Hindlimb muscle (tissue), 1 donor: ENCODE results near the gene MARCHF5. TPM values are rescaled to one million over a fixed set of nuclear protein-coding genes. Genes with fewer than 3 reads are reported as not detected.
"Not testable (repeated sequence)": the region's sequence is repeated elsewhere in the genome, so short reads cannot be mapped to it uniquely, and the experiment has no call there.

ENCODE experiments used
- DNase-seq: peaks from one replicate; pipeline ENCODE4 v3.0.0-alpha.2; 2013
- polyA plus RNA-seq: library from polyadenylated mRNA; unstranded; fragments of 120-200 nt; gene quantifications from one replicate; pipeline ENCODE4 v1.2.1, GENCODE V29; 2013; ENCODE audit not compliant: insufficient read length

MARCHF5 gene
- polyA plus RNA-seq, 1 donor: 32.9 TPM

DNA sequence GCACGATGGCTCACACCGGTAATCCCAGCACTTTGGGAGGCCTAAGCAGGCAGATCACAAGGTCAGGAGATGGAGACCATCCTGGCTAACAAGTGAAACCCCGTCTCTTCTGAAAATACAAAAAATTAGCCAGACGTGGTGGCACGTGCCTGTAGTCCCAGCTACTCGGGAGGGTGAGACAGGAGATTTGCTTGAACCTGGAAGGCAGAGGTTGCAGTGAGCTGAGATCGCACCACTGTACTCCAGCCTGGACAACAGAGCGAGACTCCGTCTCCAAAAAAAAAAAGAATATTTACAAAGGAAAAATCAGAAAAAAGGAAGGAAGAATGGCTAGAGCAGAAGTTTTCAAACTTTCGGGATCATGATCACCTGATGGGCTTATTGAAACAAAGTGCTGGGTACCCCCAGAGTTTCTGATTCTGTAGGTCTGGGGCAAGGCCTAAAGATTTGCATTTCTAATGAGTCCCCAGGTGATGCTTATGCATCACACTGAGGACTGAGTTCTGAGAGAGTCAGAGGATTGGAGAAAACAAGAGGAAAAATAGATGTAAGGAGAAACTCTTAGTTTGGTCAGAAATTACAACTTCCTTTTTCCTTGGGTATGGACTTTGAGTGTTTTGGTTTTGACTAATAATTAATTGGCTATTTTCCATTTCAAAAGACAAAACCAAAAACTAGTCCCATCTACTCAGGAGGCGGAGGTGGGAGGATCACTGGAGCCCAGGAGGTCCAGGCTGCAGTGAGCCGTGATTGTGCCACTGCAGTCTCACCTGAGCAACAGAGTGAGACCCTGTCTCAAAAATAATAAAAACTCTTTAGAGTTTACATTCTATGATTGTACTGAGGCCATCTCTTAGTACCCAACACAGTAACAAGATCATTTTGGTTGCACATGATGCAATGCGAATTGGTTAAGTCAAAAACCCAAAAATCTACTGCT is 14.4 kb downstream of the MARCHF5 start:
- no peak for DNase-seq

DNA sequence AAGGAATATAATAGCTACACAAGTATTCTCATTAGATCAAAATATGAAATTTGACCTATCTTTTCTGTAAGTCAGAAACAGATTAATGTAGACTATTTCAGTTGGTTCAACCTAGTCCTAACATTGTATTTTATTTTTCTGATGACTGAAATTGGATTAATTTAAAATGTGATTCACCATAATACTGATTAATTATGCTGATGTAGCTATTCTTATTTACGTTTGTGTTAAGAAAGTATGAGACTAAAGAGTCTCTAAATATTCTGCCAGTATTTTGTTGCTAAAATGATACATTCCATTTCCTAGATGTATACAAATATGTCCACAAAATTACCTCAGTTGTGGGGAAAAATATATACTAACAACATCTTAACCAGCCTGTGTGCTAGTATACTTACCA is 18.3 kb downstream of the MARCHF5 start:
- DNase-seq: no peak

DNA sequence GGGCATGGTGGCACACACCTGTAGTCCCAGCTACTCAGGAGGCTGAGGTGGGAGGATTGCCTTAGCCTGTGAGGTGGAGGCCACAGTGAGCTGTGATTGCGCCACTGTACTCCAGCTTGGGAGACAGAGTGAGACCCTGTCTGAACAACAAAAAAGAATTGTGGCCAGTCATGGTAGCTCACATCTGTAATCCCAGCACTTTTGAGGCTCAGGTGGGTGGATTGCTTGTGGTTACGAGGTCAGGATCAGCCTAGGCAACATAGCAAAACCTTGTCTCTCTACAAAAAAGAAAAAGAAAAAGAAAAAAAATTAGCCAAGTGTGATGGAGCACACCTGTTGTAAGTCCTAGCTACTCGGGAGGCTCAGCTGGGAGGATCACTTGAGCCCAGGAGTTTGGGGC is 22.8 kb downstream of the MARCHF5 start:
- DNase-seq: no peak

DNA sequence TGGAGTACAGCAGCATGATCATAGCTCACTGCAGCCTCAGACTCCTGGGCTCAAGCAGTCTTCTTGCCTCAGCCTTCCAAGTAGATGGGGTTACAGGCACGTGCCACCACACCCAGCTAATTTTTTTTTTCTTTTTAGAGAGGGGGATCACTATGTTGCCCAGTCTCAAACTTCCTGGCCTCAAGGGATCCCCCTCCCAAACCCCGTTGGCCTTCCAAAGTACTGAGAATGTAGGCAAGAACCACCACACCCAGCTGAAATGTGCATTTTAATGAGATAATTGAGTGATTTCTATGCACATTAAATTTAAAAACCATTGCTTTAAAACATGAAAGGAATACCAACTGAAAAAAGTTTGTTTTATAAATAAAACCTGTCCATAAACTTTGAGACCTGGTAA is 25.6 kb downstream of the MARCHF5 start:
- DNase-seq: no peak

DNA sequence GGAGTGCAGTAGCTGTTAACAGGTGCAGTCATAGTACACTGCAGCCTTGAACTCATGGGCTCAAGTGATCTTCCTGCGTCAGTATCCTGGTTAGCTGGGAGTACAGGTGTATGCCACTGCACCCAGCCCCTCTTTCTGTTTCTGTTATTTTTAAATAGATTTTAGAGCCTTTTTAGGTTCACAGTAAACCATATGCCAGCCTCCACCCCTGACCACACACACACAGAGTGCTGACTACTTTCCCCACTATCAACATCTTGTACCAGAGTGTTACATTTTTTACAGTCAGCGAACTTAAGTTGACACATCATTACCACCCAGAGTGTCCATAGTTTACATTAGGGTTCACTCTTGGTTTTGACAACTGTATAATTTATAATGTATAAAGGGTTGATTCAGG is 32.1 kb downstream of the MARCHF5 start:
- no peak for DNase-seq

DNA sequence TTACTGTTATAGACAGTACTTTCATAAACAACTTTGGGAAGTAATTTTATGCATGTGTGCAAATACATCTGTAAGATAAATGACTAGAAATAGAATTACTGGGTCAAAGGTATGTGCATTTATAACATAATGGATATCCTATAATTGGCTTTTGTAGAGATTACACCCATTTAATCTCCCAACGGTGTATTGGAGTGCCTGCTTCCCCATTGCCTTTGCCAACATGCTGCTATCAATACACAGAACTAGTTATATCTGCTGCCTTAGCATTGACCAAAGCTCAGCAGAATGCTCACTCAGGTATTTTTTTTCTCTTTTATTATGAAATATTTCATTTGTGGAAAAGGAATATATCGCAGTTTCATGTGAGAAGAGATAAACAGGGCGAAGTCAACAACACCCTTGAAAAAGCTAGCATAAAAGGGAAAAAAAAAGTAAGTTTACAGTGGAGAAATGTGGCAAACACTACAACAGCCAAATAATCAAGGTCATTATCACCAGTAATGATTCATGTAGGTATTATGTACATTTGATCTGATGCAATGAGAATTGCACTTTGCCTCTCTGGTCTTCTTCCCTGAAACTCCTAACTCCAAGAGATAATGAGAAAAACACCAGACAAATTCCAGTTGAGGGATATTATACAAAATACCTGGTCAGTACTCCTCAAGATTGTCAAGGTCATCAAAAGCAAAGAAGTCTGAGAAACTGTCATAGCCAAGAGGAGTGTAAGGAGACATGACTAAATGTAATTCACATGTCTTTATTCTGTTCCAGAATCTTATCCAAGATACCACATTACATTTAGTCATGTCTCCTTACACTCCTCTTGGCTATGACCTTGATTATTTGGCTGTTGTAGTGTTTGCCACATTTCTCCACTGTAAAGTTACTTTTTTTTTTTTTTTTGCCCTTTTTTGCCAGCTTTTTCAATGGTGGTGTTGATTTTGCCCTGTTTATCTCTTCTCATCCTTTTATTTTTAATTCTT is 36.8 kb downstream of the MARCHF5 start:
- no peak for DNase-seq

DNA sequence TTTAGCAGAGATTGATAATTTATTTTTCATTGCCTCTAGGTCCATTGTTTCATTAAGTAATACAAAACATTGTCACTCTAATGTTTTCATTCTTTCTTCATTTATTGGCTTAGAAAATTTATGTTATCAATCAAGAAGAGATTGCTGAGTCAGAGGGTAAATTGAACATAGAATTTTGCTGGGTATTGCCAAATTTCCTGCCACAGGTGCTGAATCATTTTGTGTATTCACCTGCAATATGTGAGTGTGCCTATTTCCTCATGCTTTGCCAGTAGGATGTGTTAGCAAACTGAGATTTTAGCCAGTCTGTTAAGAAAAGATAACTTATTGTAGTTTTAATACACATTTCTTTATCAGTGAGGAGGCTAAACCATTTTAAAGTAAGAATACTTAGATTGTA is 38.0 kb downstream of the MARCHF5 start:
- DNase-seq: no peak

DNA sequence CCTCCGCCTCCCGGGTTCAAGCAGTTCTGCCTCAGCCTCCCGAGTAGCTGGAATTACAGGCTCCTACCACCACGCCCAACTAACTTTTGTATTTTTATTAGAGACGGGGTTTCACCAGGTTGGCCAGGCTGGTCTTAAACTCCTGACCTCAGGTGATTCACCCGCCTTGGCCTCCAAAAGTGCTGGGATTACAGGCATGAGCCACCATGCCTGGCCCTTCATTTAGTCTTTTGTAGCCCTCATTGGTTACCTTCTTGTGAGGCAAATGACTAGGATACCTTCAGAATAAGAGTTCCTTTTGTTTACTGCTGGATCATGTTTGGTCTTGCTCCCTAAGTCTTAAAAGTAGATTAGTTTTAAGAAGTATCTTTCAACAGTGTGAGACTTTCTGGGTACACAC is 39.0 kb downstream of the MARCHF5 start:
- DNase-seq: not testable (repeated sequence)

DNA sequence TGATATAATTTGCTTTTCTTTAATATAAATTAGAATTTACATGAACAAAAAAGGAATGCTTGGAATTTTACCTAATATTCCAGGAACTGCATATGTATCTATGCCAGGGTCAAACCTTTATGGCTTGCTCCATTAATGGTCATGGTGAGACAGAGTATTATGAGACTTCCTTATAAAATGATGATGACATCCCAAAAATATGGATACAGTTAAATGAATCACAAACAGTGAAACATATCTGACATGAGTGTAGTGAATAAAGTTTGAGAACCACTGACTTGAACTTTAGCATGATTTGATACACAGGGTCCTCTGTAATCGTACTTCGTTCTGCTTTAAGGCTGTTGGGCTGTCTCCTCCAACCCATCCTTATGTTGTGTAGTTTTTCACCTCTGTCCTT is 51.8 kb downstream of the MARCHF5 start:
- no peak for DNase-seq

DNA sequence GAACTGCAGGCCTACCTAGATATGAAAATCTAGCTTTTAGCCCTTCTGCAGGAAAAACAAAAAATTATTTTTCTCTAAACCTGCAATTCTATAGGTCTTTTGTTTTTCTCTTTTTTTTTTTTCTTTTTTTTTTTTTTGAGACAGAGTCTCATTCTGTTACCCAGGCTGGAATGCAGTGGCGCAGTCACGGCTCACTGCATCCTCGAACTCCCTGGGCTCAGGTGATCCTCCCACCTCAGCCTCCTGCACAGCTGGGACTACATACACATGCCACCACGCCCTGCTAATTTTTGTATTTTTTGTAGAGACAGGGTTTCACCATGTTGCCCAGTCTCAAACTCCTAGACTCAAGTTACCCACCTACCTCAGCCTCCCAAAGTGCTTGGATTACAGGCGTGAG is 54.6 kb downstream of the MARCHF5 start:
- not testable (repeated sequence) for DNase-seq

DNA sequence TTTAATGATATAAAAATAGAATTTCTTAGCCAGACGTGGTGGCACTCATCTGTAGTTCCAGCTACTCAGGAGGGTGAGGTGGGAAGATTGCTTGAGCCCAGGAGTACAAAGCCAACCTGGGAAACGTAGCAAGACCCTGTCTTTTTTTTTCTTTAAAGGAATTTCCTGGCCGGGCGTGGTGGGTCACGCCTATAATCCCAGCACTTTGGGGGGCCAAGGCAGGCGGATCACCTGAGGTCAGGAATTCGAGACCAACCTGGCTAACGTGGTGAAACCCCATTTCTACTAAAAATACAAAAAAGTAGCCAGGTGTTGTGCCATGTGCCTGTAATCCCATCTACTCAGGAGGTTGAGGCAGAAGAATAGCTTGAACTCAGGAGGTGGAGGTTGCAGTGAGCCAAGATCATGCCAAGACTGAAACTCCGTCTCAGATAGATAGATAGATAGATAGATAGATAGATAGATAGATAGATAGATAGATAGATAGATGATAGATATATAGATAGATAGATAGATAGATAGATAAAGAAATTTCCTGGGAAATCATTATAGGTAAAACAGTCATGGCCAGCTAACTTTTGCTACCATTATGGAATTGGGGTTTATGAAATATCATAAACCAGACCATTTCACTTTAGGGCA is 56.2 kb downstream of the MARCHF5 start:
- DNase-seq: not testable (repeated sequence)

DNA sequence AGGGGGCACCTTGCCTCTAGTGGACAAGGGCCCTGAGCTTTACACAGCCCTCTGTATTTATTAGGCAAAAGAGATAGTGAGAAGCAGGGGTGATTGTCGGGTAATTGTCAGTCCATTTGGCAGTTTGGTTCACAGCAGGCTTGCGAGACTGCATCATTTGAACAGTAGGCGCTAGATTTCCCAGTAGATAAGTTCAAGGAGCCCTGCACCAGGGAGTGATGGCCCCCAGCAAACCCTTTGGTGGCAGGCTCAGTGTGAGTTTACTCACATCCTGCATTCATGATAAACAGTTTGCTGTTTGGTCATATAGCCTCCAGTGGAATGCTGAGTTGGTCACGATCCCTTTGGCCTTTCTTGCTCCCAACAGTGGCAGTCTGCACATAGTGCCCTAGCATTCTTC is 59.4 kb downstream of the MARCHF5 start:
- DNase-seq: no peak

DNA sequence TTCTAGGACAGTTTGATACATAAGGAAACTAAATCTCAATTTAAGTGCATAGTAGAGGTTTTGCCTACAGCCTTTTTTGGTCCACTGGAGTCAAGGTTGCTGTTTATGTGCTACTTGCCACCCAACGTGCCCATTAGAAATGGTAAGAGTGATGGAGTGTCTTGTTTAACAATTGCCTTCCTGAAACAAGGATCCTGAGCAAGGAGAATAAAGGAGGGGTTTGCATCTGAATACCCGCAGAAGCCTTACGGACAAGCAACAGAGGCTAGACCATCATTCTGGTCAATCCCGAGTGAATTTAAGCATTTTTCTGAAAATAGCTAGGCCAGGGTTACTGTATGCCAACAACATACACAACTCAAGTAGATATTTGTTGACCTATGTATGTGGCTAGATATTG is 63.6 kb downstream of the MARCHF5 start:
- DNase-seq: no peak

DNA sequence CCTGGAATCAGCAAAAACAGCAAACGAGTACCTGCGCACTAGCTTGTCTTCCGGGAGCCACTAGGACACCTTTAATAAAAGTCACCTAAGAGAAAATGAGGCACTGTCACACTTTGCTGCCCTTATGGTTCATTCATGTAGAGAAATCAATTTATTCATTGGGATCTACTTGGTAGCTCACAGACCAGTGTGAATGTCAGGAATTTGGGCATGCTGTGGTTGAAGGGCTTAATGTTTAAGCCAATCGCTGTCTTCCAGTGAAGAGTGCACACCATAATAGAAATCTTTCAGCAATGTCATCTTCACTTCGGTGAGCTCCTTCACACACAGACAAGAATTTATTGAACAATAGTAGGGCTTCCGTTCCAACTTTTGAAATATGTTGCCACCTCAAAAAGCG is 65.1 kb downstream of the MARCHF5 start:
- DNase-seq: no peak

DNA sequence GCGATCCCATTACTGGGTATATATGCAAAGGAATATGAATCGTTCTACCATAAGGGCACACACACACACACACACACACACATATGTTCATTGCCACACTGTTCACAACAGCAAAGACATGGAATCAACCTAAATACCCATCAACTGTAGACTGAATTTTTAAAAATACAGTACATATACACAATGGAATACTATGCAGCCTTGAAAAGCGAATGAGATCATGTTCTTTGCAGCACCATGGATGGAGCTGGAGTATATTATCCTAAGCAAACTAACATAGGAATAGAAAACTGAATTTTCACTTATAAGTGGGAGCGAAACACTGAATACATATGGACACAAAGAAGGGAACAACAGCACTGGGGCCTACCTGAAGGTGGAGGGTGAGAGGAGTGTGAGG is 72.5 kb downstream of the MARCHF5 start:
- no peak for DNase-seq

DNA sequence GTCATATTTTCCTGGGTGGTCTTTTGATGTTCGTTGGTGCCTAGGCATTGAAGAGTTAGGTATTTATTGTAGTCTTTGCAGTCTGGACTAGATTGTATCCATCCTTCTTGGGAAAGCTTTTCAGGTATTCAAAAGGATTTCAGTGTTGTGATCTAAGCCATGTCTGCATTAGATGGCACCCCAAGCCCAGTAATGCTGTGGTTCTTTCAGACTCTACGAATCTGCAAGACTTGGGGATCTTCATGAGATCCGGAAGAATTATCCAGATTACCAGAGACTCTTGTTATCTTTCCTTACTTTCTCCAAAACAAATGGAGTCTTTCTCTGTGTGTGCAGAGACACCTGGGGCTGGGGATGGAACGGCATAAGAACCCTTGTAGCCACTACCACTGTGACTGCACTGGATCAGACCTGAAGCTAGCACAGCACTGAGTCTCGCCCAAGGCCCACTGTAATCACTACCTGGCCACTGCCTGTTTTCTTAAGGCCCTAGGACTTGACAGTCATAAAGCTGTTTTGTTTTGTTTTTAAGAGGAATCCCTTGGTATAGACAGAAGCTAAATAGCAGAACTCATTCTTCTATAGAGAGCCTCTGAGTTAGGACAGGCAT is 75.5 kb downstream of the MARCHF5 start:
- no peak for DNase-seq

DNA sequence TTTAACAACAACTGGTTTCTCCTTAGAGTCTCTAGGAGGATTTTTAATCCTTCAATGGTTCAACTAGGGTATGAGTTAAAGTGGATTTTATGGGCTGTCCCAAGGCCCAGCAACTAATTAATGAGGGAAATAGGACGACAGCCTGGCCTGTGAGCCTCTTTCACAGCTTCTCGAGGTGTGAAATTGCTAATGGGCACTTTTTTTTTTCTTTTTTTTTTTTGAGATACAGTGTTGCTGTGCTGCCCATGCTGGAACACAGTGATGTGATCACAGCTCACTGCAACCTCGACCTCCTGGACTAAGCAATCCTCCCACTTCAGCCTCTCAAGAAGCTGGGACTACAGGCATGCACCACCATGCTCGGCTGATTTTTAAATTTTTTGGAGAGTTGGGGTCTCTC is 87.0 kb downstream of the MARCHF5 start:
- no peak for DNase-seq

DNA sequence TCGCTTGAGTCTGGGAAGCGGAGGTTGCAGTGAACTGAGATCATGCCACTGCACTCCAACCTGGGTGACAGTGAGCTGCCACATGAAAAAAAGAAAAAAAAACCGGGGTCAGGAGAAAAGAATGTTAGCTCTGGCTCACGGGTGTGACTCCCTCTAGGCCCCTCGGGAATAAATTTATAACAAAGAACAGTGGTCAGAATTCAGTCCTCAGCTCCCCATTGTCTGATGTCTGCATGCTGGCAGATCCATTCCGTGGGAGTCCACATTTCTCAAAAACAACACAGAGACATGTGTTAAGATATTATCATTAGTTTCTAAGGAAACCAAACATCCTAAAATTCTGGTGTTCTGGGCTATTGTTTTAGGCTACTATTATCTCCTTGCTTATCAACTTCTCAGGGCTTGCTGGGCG is 90.6 kb downstream of the MARCHF5 start:
- DNase-seq: no peak

DNA sequence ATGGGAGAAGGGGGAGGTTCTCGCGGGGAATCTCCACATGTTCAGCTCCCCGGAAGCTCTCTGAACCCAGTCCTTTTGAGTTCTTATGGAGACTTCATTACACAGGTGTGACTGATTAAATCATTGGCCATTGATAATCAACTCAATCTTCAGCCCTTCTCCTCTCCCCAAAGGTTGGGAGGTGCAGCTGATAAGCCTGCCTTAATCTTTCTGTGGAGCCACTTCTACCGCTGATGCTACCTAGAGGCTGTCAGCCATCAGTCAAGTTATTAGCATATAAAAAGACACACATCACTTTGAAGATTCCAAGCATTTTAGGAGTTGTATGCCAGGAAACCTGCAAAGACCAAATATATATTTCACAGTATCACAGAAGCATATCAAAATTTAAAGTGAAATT is 91.7 kb downstream of the MARCHF5 start:
- DNase-seq: no peak

DNA sequence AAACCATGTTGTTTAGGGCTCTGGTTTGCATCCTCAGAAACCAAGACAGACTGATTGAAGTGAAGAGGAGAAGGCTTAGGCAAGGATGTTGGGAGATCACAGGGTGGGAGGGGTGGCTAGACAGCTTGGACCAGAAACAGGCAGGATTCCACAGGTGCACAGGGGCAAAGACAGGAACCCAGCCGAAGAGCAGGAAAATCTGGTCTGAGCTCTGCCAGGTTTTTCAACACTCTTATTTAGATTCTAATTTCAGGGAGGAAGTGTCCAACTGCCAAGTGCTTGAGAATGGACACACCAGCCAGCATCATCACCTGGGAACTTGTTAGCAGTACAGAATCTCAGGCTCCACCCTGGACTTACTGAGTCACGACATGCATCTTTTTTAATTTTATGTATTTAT is 93.8 kb downstream of the MARCHF5 start:
- no peak for DNase-seq

DNA sequence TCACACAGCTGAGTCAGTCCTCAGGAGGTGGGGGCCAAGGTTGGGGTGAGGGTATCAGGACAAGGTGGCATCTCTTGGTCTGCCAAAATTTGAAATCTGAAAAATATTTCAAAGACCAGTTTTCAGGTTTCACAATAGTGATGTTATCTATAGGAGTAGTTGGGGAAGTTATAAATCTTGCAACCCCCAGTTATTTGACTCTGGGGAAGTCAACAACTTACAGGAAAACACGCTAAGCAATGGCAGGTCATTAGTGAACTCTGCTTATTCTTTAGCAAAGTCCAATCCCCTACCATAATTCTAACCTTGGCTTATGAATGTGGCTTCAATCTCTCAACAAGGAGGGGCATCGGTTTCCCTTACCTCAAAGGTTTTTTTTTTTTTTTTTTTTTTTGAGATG is 94.9 kb downstream of the MARCHF5 start:
- no peak for DNase-seq

DNA sequence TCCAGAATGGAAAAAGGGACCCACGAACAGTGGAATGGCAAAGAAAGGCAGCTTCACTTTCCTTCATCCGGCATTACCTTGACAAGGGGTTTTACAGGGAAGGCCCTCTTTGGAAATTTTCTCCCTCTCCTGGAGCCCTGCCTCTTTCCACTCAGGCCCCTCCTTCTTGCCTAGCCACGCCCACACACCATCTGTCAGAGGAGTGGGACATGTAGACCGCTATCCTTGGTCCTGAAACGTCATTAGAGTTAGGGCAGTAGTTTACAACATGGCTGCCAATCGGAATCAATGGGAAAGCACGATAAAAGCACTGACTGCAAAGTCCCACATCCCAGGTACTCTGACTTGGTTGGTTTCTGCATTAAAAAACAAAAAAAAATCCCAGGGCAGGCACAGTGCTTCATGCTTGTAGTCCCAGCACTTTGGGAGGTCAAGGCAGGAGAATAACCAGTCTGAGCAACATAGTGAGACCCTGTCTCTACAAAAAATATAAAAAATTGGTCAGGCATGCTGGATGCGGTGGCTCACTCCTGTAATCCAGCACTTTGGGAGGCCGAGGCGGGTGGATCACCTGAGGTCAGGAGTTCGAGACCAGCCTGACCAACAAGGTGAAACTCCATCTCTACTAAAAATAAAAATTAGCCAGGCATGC is 96.4 kb downstream of the MARCHF5 start:
- DNase-seq: peak; percentile 26
